Effector memory CD4-positive, alpha-beta T cell (primary cell): ENCODE data around the gene MAGI1.

Experiments used
- DNase-seq, 3 donors: peaks; one replicate each; pipeline ENCODE4 v3.0.0-alpha.2; 2020
- H3K27ac ChIP-seq: 2 replicates; pipeline ENCODE4 v1.7.0; 2013; ENCODE audit warnings: mild to moderate bottlenecking, low read length, moderate library complexity; ENCODE audit not compliant: insufficient read depth, poor library complexity, severe bottlenecking
- H3K27me3 ChIP-seq: replicated peaks from 2 replicates; pipeline ENCODE4 v1.7.0; 2013; ENCODE audit warnings: mild to moderate bottlenecking, low read length; ENCODE audit not compliant: insufficient read depth, control insufficient read depth, poor library complexity, severe bottlenecking
- H3K36me3 ChIP-seq: 2 replicates; pipeline ENCODE4 v1.7.0; 2013; ENCODE audit warnings: mild to moderate bottlenecking, low read length, moderate library complexity; ENCODE audit not compliant: control insufficient read depth, insufficient read depth
- H3K4me1 ChIP-seq: 2 replicates; pipeline ENCODE4 v1.7.0; 2013; ENCODE audit warnings: low read length, mild to moderate bottlenecking; ENCODE audit not compliant: control insufficient read depth, insufficient read depth, poor library complexity, severe bottlenecking
- H3K4me3 ChIP-seq: 2 replicates; pipeline ENCODE4 v1.7.0; 2013; ENCODE audit warnings: low read length, low read depth, mild to moderate bottlenecking; ENCODE audit not compliant: insufficient read depth, poor library complexity, severe bottlenecking
- H3K9me3 ChIP-seq: 2 replicates; pipeline ENCODE4 v1.7.0; 2013; ENCODE audit warnings: mild to moderate bottlenecking, low read length, moderate library complexity; ENCODE audit not compliant: control insufficient read depth

MAGI1 gene

GRCh38 chr3:65951836-65952505, 86.7 kb downstream of the MAGI1 start:
- H3K4me1 ChIP-seq, result no peaks in the 10 kb centered on the region
- H3K36me3 ChIP-seq, result no peaks in the 10 kb centered on the region
- H3K4me3 ChIP-seq, result no peak overlapping the region
- no peaks in the 10 kb centered on the region for H3K9me3 ChIP-seq
- H3K27me3 ChIP-seq, result no peaks in the 10 kb centered on the region
- H3K27ac ChIP-seq, result no peak overlapping the region
- no peak for DNase-seq

- Histone ChIP-seq H3K27me3 (no peaks in the 10 kb centered on the region), H3K4me3 (no peak overlapping the region), H3K27ac (no peak overlapping the region), H3K9me3 (no peaks in the 10 kb centered on the region), H3K4me1 (no peaks in the 10 kb centered on the region), H3K36me3 (no peaks in the 10 kb centered on the region)
- DNase-seq, result no peak
These were observed 88.1 kb downstream of the MAGI1 start for GRCh38 chr3:65950340-65951326.

- Histone ChIP-seq H3K4me3 (no peak overlapping the region), H3K27ac (no peak overlapping the region), H3K4me1 (no peaks in the 10 kb centered on the region), H3K27me3 (no peaks in the 10 kb centered on the region), H3K9me3 (no peaks in the 10 kb centered on the region), H3K36me3 (no peaks in the 10 kb centered on the region)
- DNase-seq, result no peak
These were observed 89.7 kb downstream of the MAGI1 start for GRCh38 chr3:65948841-65949573.

- Histone ChIP-seq H3K36me3 (no peaks in the 10 kb centered on the region), H3K4me1 (no peaks in the 10 kb centered on the region), H3K27ac (no peak overlapping the region), H3K4me3 (no peak overlapping the region), H3K27me3 (no peaks in the 10 kb centered on the region), H3K9me3 (no peaks in the 10 kb centered on the region)
- no peak for DNase-seq
These were observed 92.3 kb downstream of the MAGI1 start for GRCh38 chr3:65946438-65946837.

GRCh38 chr3:65945953-65946352, 92.8 kb downstream of the MAGI1 start:
- no peaks in the 10 kb centered on the region for H3K9me3 ChIP-seq
- no peak overlapping the region for H3K27ac ChIP-seq
- H3K27me3 ChIP-seq, result no peaks in the 10 kb centered on the region
- H3K4me1 ChIP-seq, result no peaks in the 10 kb centered on the region
- H3K36me3 ChIP-seq, result no peaks in the 10 kb centered on the region
- no peak overlapping the region for H3K4me3 ChIP-seq
- no peak for DNase-seq

DNA sequence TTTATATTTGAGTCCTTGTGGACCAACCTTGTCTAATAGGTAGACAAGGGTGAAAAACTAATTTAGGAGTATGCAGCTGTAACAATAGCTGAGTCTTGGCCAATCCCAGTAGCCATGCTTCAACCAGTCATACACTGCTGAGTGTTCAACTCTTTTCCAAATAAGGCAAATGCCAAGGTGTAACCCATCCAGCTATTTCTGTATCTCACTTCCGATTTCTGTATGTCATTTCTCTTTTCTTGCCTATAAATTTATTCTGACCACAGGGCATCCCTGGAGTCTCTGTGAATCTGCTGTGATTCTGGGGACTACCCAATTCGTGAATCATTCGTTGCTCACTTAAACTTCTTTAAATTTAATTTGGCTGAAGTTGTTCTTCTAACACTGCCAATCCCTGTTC, 93.2 kb downstream of the MAGI1 start:
- DNase-seq, result no peak
- no peaks in the 10 kb centered on the region for H3K9me3 ChIP-seq
- no peaks in the 10 kb centered on the region for H3K4me1 ChIP-seq
- H3K27me3 ChIP-seq, result no peaks in the 10 kb centered on the region
- no peak overlapping the region for H3K27ac ChIP-seq
- H3K4me3 ChIP-seq, result no peak overlapping the region
- no peaks in the 10 kb centered on the region for H3K36me3 ChIP-seq

- Histone ChIP-seq H3K27me3 (no peaks in the 10 kb centered on the region), H3K4me3 (no peak overlapping the region), H3K9me3 (no peaks in the 10 kb centered on the region), H3K36me3 (no peaks in the 10 kb centered on the region), H3K4me1 (no peaks in the 10 kb centered on the region), H3K27ac (no peak overlapping the region)
- no peak for DNase-seq
These were observed 94.5 kb downstream of the MAGI1 start for GRCh38 chr3:65944252-65944651.

DNA sequence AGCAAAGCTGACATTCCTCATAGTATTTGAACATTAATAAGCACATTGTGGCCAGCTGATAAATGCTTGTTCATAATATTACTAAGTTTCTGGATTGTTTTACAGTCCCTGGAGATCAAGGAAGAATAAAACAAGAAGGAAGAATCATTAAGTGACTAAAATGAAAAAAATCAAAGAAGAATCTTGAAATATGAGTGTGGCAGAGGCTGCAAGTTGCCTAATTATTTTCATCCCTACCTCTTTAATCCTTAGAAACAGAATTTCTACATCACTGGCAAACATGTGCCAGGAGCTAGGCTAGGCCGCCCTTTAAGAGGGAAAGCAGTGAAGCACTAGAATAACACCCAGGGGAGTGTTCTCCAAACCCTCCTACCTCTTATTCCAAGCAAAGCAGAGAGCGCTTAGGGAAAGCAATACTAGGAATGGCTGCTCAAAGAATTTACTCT, 98.9 kb downstream of the MAGI1 start:
- no peak overlapping the region for H3K27ac ChIP-seq
- H3K36me3 ChIP-seq, result no peaks in the 10 kb centered on the region
- no peaks in the 10 kb centered on the region for H3K4me1 ChIP-seq
- no peaks in the 10 kb centered on the region for H3K9me3 ChIP-seq
- no peak overlapping the region for H3K4me3 ChIP-seq
- H3K27me3 ChIP-seq, result no peaks in the 10 kb centered on the region
- no peak for DNase-seq

DNA sequence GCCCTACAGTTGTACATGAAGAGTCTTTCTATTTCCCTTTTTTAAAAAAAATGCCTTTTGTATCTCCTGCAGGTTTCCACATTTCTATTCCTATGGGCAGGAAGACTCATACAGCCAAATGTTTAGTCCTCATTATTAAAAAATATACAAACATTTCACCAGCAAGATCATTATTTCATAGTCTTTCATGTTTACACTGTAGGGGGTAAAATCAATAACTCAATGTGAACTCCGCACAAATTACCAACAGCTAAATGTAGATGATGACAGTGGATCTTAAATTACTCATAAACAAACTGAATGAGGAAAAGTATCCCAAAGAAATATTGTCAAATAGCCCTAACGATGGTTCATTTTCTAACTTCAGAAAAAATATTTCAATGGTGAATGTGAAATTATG, 99.5 kb downstream of the MAGI1 start:
- Histone ChIP-seq H3K4me3 (no peak overlapping the region), H3K27ac (no peak overlapping the region), H3K9me3 (no peaks in the 10 kb centered on the region), H3K36me3 (no peaks in the 10 kb centered on the region), H3K4me1 (no peaks in the 10 kb centered on the region), H3K27me3 (no peaks in the 10 kb centered on the region)
- no peak for DNase-seq
